Forelimb muscle (tissue), 1 donor: ENCODE measurements around the gene RUNDC3A. TPM values are rescaled to one million over a fixed set of nuclear protein-coding genes. Genes with fewer than 3 reads are reported as not detected.

Source experiments
- DNase-seq: peaks from one replicate; pipeline ENCODE4 v3.0.0-alpha.2; 2013; ENCODE audit warnings: low read depth
- polyA plus RNA-seq: library from polyadenylated mRNA; unstranded; fragments of 120-200 nt; gene quantifications from one replicate; pipeline ENCODE4 v1.2.1, GENCODE V29; 2013; ENCODE audit not compliant: insufficient read length

RUNDC3A gene
- 2.0 TPM for polyA plus RNA-seq

DNA sequence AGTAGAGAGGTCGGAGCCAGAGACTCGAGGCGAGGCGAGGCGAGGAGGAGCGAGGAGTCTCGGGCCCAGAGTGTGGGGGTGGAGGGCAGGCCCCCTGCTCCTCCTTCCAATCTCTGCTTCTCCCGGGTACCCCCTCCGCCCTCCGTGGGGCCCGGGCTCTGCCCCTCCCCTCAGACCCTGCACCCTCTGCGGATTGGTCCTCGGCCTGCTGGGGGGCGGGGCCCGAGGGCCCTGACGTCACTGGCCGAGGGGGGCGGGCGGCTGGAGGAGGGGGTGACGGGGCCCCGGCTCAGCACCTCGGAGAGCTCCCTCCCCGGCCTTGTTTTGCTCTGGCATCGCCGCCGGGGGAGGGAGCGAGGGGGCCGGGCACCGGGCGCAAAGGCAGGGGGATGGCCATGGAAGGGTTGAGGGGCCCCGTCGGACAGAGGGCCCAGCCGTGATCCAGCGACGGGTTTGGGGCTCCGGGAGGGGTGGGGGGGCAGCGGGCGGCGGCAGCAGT, at the start of gene RUNDC3A:
TSS of gene RUNDC3A (plus strand) at position 282 of the 499 bp plus-strand sequence. CDS start 232 bp downstream, outside the sequence.
- DNase-seq: peak; percentile 43

DNA sequence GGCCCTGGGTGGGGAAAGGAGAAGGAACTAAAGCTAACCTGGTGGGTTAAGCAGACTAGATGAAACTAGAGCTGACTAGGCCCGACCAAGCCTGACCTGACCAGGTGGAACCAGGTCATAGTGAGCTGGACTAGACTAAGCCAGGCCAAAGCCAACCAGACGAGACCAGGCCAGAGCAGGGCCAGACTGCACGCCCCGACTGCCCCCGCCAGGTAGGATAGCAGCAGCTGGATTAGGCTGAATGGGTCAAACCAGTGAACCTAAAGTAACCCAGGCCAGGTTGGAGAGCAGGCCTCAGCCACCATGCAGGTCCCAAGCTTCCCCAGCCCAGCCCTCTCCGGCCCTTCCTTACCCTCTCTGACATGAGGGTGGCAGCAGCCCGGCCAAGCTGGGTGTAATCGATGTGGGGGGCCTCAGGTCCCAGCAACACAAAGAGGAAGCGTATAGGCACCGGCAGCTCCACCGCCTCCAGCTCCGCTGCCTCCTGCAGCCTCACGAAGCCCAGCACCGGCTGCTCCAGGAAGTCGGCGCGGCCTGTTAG, 49.5 kb upstream of the RUNDC3A start:
- no peak for DNase-seq

DNA sequence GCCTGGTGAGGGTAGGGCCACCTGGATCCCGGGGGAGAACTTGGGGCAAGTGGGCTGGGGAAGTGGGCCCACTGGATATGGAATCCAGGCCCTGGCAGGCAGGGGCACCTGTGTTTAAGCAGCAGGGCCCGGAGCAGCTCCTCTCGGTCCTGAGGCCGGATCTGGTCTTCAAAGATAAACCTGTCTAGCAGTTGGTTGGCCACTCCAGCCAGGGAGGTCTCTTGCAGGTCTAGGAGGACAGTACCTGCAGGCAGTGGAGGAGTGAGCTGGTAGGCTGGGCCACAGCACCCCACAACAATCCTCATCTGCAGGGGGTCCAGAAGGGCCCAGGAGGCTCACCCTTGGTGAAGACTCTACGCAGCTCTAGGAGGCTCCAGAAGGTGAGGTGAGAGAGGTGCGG, 48.1 kb upstream of the RUNDC3A start:
- no peak for DNase-seq

DNA sequence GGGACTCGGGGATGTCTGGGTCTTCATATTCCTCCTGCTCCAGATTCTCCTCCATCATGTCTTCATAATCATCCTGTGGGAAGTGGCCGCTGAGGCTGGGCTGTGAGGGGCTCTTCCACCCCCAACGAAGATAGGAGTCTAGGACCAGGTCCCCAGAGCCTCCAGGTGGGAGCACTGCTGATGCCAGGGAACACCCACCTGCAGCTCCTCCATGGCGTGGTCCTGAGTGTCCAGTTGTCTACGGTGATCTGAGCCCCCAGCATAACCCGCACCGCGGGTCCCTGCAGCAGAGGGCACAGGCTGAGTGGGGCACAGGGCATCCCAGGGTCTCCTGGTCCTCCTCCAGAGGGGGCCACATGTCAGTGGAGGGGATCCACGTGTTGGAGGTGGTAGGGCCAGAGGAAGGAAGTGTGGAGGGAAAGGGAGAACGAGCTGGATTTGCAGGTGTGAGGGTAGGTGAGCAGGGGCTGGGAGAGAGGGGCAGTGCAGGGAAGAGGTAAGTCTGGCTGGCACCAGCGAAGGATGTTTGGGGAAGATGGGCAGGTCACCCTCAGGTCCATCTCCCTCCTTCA, 45.7 kb upstream of the RUNDC3A start:
- DNase-seq: no peak

DNA sequence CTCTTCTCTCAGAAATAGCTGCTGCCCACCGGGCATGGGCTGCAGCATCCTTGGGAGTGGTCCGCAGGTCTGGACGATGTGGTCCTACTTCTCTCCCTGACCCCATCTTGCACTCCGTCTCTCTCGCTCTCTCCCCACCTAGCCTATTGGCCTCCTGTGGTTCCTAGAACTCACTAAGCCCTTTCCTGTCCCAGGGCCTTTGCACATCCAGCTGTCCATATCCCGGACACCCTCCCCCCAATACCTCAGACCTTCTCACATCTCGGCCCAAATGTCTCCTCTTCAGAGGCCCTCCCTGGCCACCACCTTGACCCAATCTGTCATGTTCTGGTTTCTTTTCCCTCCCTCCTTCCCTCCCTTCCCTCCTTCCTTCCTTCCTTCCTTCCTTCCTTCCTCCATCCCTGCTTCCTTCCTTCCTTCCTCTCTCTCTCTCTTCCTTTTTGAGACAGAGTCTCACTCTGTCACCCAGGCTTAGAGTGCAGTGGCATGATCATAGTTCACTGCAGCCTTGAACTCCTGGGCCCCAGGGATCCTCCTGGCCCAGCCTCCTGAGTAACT, 45.0 kb upstream of the RUNDC3A start:
- no peak for DNase-seq

DNA sequence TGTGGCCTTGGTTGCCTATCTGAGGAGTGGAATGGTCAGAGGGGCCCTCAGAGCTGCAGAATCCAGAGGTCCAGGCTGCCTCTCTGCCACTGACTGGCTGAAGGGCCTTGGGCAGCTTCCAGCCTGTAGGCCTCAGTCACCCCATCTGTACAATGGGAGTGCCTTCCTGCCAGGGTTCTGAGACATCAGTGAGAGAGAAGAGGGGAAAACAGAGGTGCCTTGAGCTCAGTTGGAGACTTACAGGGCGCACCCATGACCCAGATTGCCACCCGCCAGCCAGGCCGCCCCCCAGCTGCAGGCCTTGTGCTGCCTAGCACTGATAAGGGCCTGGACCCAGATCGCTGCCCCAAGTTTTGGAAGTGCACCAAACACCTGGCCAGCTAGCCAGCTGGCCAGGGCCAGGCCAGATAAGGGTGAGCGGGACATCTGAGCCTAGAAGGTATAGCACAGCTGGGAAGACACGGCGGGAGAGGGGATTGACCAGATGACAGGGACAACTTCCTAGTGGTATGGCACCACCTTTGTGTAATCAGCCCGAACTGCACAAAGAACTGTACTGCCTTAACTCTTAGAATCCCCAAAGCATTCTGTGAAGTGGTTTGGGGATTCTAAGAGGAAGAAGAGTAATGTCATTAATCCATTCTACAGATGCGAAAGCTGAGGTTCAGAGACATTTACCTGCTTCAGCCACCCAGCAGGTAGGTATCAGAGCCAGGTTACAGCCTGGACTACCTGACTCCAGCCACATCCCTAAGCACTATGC, 41.8 kb upstream of the RUNDC3A start:
- no peak for DNase-seq

DNA sequence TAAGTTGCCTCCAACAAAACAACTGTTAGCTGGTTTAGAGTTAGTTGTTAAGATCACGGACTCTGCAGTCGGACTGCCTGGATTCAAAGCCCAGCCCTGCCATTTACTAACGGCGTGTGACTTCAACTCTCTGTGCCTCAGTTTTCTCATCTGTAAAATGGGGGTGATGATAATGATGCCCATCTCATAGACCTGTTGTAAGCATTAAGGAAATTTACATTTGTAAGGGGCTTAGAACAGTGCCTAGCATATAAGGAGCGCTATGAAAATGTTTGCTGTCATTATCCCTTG, 41.3 kb upstream of the RUNDC3A start:
- no peak for DNase-seq

DNA sequence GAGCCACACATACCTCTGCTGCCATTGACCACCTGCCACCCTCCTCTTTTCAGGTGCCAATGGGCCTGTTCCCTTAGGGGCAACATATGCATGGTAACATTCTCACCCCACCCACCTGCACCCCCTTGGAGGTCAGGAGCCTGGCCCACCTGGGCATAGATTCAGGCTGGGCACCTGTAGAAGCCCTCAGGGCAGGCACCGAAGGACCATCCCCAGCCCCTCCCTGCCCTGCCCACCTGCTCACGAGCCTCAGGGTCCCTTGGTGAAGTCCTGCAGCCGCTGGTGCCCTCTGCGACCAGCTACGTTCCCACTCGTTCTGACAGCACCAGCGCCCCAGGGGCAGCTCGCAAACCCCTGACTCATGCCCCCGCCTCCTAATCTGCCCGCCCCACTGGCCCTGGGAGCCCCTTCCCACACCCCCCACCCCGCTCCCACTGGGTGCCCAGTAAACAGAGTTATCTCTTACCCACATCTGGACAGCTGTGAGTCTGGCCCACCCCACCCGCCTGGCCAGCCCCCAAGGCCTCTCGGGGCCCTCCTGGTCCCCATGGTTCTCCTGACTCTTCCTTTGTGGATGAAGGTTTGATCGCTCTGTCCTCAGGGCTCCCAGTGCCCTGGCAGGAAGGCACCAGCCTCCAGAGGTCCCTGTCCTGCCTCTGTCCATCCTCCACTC, 40.4 kb upstream of the RUNDC3A start, which contains the start of gene SLC4A1:
TSS of gene SLC4A1 (minus strand) at position 318 of the 673 bp plus-strand sequence. CDS start 5,269 bp downstream, outside the sequence.
- no peak for DNase-seq

DNA sequence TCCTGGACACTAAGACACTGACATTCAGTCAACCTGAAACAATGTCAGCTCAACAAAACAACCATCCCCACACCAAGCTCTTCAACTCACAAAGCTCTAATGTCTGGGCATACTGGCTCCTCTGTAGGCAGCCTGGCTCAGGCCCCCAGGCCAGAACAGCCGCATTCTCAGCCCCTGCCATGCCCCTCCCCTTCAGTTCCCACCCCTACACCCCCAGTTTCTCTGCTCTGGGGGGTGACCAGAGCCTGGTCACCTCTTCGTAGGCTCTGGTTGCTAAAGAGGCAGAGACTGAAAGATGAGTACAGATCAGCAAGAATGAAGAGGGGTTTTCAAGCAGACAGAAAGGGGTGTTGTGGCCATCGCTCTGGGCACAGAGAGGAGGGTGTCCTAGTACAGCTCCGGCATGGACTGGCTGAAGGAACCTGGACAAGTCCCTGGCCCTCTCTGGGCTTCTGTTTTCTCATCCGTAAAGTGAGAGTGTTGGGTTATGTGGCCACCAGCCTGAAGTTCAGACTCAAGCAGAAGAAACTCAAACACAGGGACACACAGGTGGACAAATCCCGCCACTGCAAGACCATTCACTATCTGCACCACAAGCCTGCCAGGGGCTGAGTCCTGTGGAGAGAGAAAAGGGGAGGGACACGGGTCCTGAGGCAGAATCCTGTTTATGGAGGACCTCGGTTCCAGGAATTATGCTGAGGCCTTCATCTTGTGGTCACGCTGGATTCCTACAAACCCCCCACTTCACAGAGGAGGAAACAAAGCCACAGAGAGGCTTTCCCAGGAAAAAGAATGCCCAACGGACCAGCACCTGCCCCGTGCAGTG, 39.5 kb upstream of the RUNDC3A start:
- DNase-seq: no peak

DNA sequence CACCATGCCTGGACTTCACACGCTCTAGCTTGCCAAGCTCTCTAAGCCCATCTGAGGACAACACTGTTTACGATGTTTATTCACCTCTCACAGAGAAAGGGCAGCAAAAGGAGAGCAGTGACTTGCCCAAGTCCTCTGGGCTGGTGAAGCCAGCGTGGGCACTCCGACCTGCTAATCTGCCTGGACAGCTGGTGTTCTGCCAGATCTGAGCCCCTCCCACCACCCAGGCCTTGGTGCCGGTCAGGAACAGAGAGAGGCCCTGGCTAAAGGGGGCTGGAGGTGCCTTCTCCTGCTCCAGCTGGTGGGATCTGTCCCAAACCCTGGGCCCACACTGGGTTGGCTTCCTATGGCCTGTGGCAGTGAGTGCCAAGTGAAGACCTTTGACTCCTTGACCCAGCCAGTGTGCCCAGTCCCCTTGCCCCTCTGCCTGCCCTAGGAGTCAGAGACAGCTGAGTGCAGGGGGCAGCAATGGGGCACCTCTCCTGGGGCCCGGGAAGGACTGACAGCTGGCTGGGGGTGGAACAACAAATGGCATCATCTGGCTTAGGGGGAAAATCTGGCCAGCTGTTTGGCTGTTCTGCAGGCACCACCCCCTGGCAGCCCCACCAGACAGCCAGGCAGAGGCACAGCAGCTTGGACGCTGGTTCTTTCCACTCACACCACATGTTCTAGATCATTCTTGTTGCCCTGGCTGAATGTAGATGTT, 38.7 kb upstream of the RUNDC3A start:
- DNase-seq: no peak

DNA sequence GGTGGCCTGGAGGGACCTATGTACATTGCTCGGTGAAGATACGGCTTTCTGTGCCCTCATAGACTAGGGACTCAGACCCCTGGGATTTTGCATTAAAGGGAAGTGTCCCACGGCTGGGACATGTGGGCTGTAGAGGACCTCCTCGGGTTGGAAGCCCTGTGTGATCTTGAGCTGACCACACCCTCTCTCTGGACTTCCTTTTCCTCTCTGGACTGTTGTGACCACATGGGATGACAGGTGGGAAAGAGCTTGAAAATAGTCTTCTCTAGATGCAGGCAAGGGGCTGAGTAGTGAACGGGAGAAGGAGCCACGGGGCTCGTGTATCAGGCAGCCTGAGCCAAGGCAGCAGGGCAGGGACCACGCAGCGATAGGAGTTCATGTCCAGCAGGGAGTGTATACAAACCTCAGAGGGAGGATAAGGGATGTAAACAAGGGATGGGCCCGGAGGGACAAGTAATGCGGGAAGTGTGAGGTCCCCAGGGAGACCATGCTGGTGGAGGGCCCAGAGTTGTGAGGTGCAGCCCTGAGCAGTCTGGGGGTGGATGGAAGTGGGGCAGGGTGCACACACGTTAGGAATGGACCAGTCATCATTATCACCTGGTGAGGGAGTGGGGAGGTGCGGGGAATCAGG, 36.0 kb upstream of the RUNDC3A start:
- DNase-seq: no peak

DNA sequence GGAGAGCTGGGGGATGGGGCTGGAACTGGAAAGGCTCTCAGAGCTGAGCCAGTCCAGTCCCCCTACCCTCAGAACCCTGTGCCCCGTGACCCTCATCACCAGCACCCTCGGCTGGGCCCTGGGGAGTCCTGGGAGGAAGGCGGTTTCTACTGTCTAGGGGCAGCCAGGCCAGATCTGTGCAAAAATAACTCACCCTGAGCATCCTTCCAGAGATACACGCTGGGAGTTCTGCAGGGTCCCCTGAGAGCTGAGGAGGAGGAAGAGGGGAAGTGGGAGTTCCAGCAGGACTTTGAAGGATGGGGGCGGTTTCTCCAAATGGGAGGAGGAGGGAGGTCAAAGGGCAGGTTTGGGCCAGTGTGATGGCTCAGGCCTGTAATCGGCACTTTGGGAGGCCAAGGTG, 35.4 kb upstream of the RUNDC3A start:
- no peak for DNase-seq

DNA sequence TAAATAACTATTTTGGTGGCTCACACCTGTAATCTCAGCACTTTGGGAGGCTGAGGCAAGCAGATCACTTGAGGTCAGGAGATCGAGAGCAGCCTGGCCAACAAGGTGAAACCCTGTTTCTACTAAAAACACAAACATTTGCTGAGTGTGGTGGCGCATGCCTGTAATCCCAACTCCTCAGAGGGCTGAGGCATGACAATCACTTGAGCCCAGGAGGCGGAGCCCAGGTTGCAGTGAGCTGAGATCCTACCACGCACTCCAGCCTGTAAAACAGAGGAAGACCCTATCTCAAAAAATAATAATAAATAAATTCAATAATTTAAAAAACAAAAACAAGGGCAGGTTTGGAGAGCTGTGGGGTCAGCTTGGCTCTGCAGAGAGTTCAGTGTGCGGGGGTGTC, 34.8 kb upstream of the RUNDC3A start:
- DNase-seq: no peak

DNA sequence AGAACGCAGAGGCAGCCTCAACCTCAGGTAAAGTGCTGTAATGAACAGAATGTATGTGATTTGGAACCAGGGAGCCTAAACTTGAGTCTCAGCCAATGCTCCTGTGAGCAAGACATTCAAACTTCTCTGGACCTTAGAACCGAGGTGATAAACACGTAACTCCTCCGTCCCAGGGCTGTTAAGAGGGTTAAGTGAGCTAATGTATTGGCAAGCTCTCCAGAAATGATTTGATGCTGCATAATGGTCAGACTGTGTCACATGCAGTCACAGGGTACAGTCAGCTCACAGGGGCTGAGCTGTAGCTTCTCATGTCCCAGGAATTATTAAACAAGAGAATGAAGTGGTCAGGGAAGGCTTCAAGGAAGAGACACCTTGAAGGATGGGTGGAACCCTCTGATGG, 30.4 kb upstream of the RUNDC3A start:
- no peak for DNase-seq

DNA sequence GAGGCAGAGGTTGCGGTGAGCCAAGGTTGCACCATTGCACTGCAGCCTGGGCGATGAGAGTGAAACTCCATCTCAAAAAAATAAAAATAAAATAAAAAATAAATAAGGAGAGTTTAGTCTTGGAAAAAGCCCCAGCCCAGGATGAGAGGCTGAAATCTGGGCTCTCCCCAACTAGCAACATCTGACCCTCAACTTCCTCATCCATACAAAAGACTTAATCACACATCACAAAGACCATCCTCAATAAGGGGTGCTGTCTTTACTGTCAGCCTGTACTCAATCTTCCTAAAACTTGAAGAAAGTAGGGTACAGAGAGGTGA, 29.1 kb upstream of the RUNDC3A start:
- DNase-seq: no peak

DNA sequence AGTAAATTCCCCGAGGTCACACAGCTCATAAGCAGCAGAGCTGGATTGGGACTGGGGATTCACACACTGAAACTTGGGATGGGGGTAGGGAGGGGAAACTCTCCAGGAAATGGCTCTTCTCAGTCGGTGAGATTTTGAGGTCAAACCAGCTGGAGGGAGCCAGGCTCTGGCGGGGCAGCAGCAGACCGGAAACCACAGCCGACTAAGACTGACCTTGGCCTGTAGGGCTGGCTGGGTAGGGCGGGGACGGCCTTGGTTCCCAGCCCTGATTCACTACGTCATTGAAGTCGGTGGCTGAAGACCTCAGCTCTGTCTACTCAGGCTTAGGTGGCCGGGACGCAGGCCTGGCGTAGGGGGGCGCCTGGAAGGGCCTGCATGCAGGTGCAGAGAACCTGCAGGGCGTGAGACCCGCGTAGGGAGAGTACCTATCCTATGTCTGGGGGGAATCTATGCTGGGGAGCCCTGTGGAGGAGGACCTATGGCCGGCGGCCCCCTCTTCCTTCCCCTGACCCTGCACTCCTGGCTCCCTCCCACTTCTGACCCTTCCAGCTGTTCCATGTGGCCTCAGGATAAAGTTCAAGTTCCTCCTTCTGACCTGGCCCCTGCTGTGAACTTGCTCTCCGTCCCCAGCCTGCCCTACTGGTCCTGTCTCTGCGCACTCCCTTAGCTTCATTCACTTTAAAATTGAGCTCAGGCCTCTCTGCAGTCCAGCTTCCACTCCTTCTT, 28.6 kb upstream of the RUNDC3A start:
- DNase-seq: no peak

DNA sequence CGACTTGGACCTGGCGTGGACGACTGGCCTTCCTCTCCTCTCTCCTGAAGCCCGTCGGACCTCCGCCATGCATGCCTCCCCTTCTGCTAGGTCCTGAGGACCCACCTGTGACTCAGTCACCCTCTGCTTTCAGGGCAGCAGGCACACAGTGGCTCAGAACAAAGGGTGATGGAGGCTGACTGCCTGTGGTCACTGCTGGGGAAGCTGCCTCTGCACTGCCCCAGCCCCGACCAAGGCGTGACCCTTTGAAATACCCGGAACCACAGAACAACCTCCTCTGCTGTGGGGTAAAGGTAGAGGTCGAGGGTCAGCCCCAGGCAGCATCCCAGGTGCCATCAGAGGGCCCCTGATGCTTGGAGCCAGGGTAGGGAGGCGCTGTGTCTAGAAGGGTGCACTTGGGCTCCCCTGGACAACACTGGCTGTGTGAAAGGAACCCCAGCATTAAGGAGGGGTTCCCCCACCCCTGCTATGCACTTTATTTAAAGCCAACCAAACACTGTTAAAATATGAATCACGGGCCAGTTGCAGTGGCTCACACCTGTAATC, 27.9 kb upstream of the RUNDC3A start:
- no peak for DNase-seq

DNA sequence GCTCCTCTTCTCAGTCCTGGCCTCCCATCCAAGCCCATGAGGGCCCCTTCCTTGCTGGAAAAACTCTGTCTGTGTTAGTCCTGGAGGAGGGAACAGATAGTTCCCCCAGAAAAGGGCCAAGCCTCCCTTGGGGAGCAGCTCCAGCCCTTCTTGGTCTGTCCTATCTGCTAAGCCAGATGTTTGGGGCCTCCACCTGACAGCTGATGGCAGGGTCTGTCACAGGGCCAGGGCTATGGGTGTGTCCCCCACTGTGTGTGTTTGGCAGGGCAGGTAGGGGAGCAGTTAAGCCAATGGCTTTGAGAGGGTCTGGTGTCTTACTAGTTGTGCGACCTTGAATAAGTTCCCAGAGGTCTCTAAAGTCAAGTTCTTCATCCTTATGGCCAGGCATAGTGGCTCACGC, 26.8 kb upstream of the RUNDC3A start:
- DNase-seq: no peak

DNA sequence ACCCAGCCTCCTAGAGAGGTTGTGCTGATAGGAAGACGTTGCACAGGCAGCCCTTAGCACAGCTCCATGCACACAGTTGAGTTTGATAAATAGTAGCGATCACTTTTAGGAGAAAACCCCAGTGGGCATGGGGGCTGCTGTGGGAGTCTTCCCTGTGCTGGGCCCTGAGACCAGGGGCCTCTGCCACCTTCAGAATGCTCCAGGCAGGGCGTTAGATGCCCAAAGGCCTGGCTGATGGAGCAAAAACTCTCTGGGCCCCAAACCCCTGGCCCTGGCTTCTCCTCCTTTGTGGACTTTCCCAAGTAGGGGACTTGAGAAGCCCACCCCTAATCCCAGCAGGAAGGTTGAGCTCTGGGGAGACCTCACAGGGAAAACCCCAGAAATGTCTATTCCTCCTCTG, 26.1 kb upstream of the RUNDC3A start:
- DNase-seq: no peak
